ENCODE data around the gene LGI2.

DNA sequence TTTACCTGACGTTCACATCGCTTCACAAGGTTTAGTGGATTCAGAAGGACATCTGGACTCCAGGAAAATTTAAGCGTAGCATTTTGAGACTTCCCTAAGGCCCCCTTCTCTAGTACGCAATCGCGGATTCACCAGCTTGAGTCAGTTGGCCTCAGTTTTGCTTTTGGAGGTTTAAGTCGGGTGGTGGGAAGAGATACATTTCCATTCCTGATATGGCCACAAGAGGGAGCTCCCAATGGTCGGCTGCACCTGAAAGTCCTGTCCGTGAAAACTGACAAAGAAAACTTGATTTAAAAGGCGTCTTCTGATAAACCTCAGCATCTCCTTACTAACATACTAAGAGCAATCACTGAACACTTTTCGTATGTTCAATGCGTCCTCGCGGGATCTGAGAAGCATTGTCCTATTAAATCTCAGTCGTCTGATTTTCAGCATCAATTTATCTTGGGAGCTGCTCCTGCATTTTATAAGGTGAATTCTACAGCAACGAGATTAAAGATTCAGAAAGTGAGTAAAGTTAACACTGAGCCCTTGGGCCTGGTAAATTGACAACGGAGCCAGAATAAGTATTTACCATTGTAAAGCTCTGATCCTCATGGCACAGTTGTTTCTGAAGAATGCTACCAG, 50.6 kb downstream of the LGI2 start:
- TF ChIP-seq, protein P1, sequence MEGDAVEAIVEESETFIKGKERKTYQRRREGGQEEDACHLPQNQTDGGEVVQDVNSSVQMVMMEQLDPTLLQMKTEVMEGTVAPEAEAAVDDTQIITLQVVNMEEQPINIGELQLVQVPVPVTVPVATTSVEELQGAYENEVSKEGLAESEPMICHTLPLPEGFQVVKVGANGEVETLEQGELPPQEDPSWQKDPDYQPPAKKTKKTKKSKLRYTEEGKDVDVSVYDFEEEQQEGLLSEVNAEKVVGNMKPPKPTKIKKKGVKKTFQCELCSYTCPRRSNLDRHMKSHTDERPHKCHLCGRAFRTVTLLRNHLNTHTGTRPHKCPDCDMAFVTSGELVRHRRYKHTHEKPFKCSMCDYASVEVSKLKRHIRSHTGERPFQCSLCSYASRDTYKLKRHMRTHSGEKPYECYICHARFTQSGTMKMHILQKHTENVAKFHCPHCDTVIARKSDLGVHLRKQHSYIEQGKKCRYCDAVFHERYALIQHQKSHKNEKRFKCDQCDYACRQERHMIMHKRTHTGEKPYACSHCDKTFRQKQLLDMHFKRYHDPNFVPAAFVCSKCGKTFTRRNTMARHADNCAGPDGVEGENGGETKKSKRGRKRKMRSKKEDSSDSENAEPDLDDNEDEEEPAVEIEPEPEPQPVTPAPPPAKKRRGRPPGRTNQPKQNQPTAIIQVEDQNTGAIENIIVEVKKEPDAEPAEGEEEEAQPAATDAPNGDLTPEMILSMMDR (IDR thresholded peaks at IDR 0.05), result peak; percentile 56 to 86 (median 76)
- TF ChIP-seq EP300 (IDR thresholded peaks at IDR 0.05), result no peak
- TF ChIP-seq POLR2A (IDR thresholded peaks at IDR 0.05), result no peak
